ENCODE data around the gene ZNF345. TPM values are rescaled to one million over a fixed set of nuclear protein-coding genes. Genes with fewer than 3 reads are reported as not detected.

Gene ZNF345
- total and polyA plus RNA-seq, 10 of the 15 experiments (the other 5 are each of a cell fraction or from before 2014, with no cell fraction given) = 1.3 to 3.0 (median 2.0) TPM

GRCh38 chr19:36849701-36850558 lies 746 bp upstream of the ZNF345 start:
- ChIA-PET POLR2A (interaction anchor here (0.7 to 3.1 kb wide), 11 partner anchors 11 to 635 kb away, joined by 3 to 37 read pairs (median 4); partner anchors contain the start of genes ZNF146, ZNF260, ZNF383 and ZNF420), SMC1A (ENCODE audit: uncharacterized antibody, unreplicated experiment) (interaction anchor here (1.0 to 3.5 kb wide), 6 partner anchors 9 to 321 kb away, joined by 3 to 37 read pairs (median 5); partner anchors contain the start of genes ZNF260, ZNF529, ZNF790 and ZNF850), RAD21 (ENCODE audit: unreplicated experiment) (interaction anchor here (0.7 to 2.8 kb wide), 9 partner anchors 12 to 635 kb away, joined by 3 to 38 read pairs (median 3); partner anchors contain the start of genes ZNF146, ZNF383, ZNF420 and ZNF529), CTCF (interaction anchor here (0.7 to 1.4 kb wide), 5 partner anchors 10 to 635 kb away, joined by 3 to 4 read pairs (median 3); partner anchors contain the start of genes ZNF146, ZNF565 and ZNF790)
- intact Hi-C loops (cut with micrococcal nuclease; ENCODE audit: unreplicated experiment) = loop anchor here (1.0 to 2.0 kb wide), 2 partner anchors 12 to 77 kb away; partner anchors contain the start of genes ZNF790 and ZNF850
- peak overlapping the region; percentile 75 for H3K27ac ChIP-seq (ENCODE audit: control insufficient read depth, insufficient read depth)
- no TSS peak for BruUV-seq (replicated peaks)
- H3K4me1 ChIP-seq (ENCODE audit: control insufficient read depth, insufficient read depth, low read length) = peaks cover 4% of the 10 kb centered on the region; the same call in 1 of the 2 replicates
- H3K4me2 ChIP-seq (ENCODE audit: control insufficient read depth, insufficient read depth) = peak overlapping the region; percentile 93
- no peaks in the 10 kb centered on the region for H3K27me3 ChIP-seq (replicated peaks in 1 of 2; ENCODE audit: control insufficient read depth in 2 of 2, insufficient read depth in 2 of 2, low read length in 1 of 2)
- no peaks in the 10 kb centered on the region for H4K20me1 ChIP-seq (ENCODE audit: control insufficient read depth, insufficient read depth)
- DNase-seq (ENCODE audit: low read depth, low spot score) (peak; percentile 50), FAIRE-seq (no peak), ATAC-seq (peak; percentile 96)
- peak overlapping the region; percentile 72 for H3K4me3 ChIP-seq
- H3K36me3 ChIP-seq (ENCODE audit: control insufficient read depth in 2 of 2, insufficient read depth in 2 of 2, low read length in 1 of 2) = no peaks in the 10 kb centered on the region
- H3K9me3 ChIP-seq (replicated peaks; ENCODE audit: control insufficient read depth, insufficient read depth, low read length) = peaks cover 9% of the 10 kb centered on the region; the same call in 2 of the 3 replicates
- peak overlapping the region; percentile 74 for H3K9ac ChIP-seq (ENCODE audit: control insufficient read depth, insufficient read depth, low read length)
- H2AFZ ChIP-seq (ENCODE audit: control insufficient read depth, low read depth, low read length) = peak overlapping the region; percentile 96
- H3K79me2 ChIP-seq (ENCODE audit: control insufficient read depth, insufficient read depth, low read length) = peaks cover 5% of the 10 kb centered on the region
- in situ Hi-C loops (cut with MboI) = no loop called here
- under 1% methylated on average over 24 of the region's 36 CpGs for WGBS (ENCODE audit: insufficient coverage, insufficient replicate concordance, low lambda C conversion rate, missing lambda C conversion rate)
- TF ChIP-seq BRCA1 (IDR thresholded peaks at IDR 0.05; ENCODE audit: low read depth, low read length) (no peak), ZBTB33 (IDR thresholded peaks at IDR 0.05) (no peak), POLR2AphosphoS2 (IDR thresholded peaks at IDR 0.05; ENCODE audit: low read depth, low read length) (0 out of 2 replicates have a peak, but pooled peaks have one; percentile 24), FOXK2 (IDR thresholded peaks at IDR 0.05) (0 out of 2 replicates have a peak, but pooled peaks have one; percentile 39), IKZF1 (conservative IDR thresholded peaks at IDR 0.05) (peak; percentile 58), ZNF384 (IDR thresholded peaks at IDR 0.05; ENCODE audit: borderline replicate concordance, low read depth, low read length) (no peak), YY1 (IDR thresholded peaks at IDR 0.05; ENCODE audit: low read depth, low read length) (peak; percentile 93), MTA2 (IDR thresholded peaks at IDR 0.05; ENCODE audit: low read depth) (peak; percentile 42; the same call in 1 of the 2 replicates), TAF1 (IDR thresholded peaks at IDR 0.05; ENCODE audit: borderline replicate concordance, low read depth, low read length) (no peak; the same call in 1 of the 2 replicates), JUND (IDR thresholded peaks at IDR 0.05; ENCODE audit: low read depth, low read length) (no peak), RUNX3 (IDR thresholded peaks at IDR 0.05; ENCODE audit: low read length) (peak; percentile 67), ZNF24 (IDR thresholded peaks at IDR 0.05) (no peak), TBL1XR1 (IDR thresholded peaks at IDR 0.05; ENCODE audit: low read depth, low read length) (0 out of 2 replicates have a peak, but pooled peaks have one; percentile 42), CHD2 (IDR thresholded peaks at IDR 0.05; ENCODE audit: borderline replicate concordance, low read depth, low read length) (0 out of 2 replicates have a peak, but pooled peaks have one; percentile 23), HDGF (IDR thresholded peaks at IDR 0.05) (peak; percentile 97), BMI1 (IDR thresholded peaks at IDR 0.05; ENCODE audit: borderline replicate concordance) (no peak), SMAD1 (IDR thresholded peaks at IDR 0.05; ENCODE audit: low read depth, partially characterized antibody) (no peak), CBFB (IDR thresholded peaks at IDR 0.05; ENCODE audit: low read depth) (peak; percentile 46; the same call in 1 of the 2 replicates)
